Lower leg skin (tissue), 4 donors: ENCODE data around the gene C22orf42. TPM values are rescaled to one million over a fixed set of nuclear protein-coding genes. Genes with fewer than 3 reads are reported as not detected.
"Not testable (repeated sequence)": the region's sequence is repeated elsewhere in the genome, so short reads cannot be mapped to it uniquely, and the experiment has no call there.

Source experiments
- DNase-seq, 2 donors: peaks; one replicate each; pipeline ENCODE4 v3.0.0-alpha.2; 2019; ENCODE audit warnings: low spot score in 2 of 2
- H3K4me3 ChIP-seq: fragments of 200-600 bp; sonication (generic); 2 replicates; pipeline ENCODE4 v1.5.1; 2017; ENCODE audit warnings: mild to moderate bottlenecking, low read depth; ENCODE audit not compliant: poor library complexity, severe bottlenecking
- CTCF ChIP-seq, 3 donors: fragments of 450-650 bp; IDR thresholded peaks; one replicate each; pipeline ENCODE4 v1.5.1; 2016; ENCODE audit warnings: antibody characterized with exemption in 3 of 3, mild to moderate bottlenecking in 3 of 3, moderate library complexity in 2 of 3
- POLR2A ChIP-seq, 2 donors: fragments of 450-650 bp; IDR thresholded peaks; one replicate each; pipeline ENCODE4 v1.6.1; 2016 to 2017; ENCODE audit warnings: antibody characterized with exemption in 2 of 2, mild to moderate bottlenecking in 1 of 2, moderate library complexity in 1 of 2
- WGBS, 2 donors: methylation state at CpG; one replicate each; pipeline ENCODE4 v1.1.5; 2018; 5-methylcytosine and 5-hydroxymethylcytosine counted together
- intact Hi-C: fragments of 100-400 bp; cut with DNase I; formaldehyde crosslinking; loops from one replicate; pipeline ENCODE4 v1.15.0; 2023; ENCODE audit warnings: low total_unique reads
- total RNA-seq, 4 donors: library from RNA; depleted of rRNA; stranded (reverse); fragments of >200 nt; gene quantifications; one replicate each; pipeline ENCODE4 v1.1.0, GENCODE V29; 2016

C22orf42 gene
- total RNA-seq, 4 donors from 2014 or later, result not detected

- WGBS, 2 donors, result 69 to 76% methylated on average over 6 of the region's 6 CpGs
- TF ChIP-seq CTCF (IDR thresholded peaks at IDR 0.05), result no peak
- TF ChIP-seq POLR2A (IDR thresholded peaks at IDR 0.05), result no peak
- H3K4me3 ChIP-seq, result no peak overlapping the region
- no peak for DNase-seq
- intact Hi-C loops, result no loop called here
Observed at GRCh38 chr22:32165681-32166080, 6.6 kb upstream of the C22orf42 start.

GRCh38 chr22:32164075-32164860, 5.2 kb upstream of the C22orf42 start:
- TF ChIP-seq CTCF (IDR thresholded peaks at IDR 0.05) (no peak), POLR2A (IDR thresholded peaks at IDR 0.05) (no peak)
- DNase-seq, result no peak
- intact Hi-C loops, result no loop called here
- 33 to 41% methylated on average over 6 of the region's 6 CpGs for WGBS, 2 donors
- H3K4me3 ChIP-seq, result no peak overlapping the region

GRCh38 chr22:32160411-32160810, 1.3 kb upstream of the C22orf42 start:
- intact Hi-C loops, H3K4me3 ChIP-seq, DNase-seq: not testable (repeated sequence)
- 68 to 77% methylated on average over 5 of the region's 5 CpGs for WGBS, 2 donors

- DNase-seq, intact Hi-C loops, H3K4me3 ChIP-seq: not testable (repeated sequence)
- 79 to 82% methylated on average over 5 of the region's 5 CpGs for WGBS, 2 donors
Observed at GRCh38 chr22:32157632-32158031, 1.5 kb downstream of the C22orf42 start.

GRCh38 chr22:32154727-32155126, 4.4 kb downstream of the C22orf42 start:
- WGBS, 2 donors, result 58 to 68% methylated on average over 4 of the region's 4 CpGs
- DNase-seq, H3K4me3 ChIP-seq, intact Hi-C loops: not testable (repeated sequence)

- WGBS, 2 donors, result 68 to 72% methylated on average over 6 of the region's 6 CpGs
- DNase-seq, H3K4me3 ChIP-seq, intact Hi-C loops: not testable (repeated sequence)
Observed at GRCh38 chr22:32151641-32152040, 7.5 kb downstream of the C22orf42 start.

- DNase-seq, intact Hi-C loops, H3K4me3 ChIP-seq: not testable (repeated sequence)
- WGBS, 2 donors, result 64 to 77% methylated on average over 7 of the region's 7 CpGs
Observed at GRCh38 chr22:32150647-32151046, 8.5 kb downstream of the C22orf42 start.

- intact Hi-C loops, H3K4me3 ChIP-seq, DNase-seq: not testable (repeated sequence)
- 90 to 93% methylated on average over 4 of the region's 4 CpGs for WGBS, 2 donors
Observed at GRCh38 chr22:32148372-32148771, 10.7 kb downstream of the C22orf42 start.

GRCh38 chr22:32147128-32147527, 12.0 kb downstream of the C22orf42 start:
- intact Hi-C loops, DNase-seq, H3K4me3 ChIP-seq: not testable (repeated sequence)
- 86 to 90% methylated on average over 8 of the region's 8 CpGs for WGBS, 2 donors
